NCI-H1092 treated with DMSO at 0.1 percent for 48 hours (cell line): ENCODE data around the gene NCMAP.
A peak's percentile ranks its signal among the peaks of the same experiment; 100 is the strongest.
"Not testable (repeated sequence)": the region's sequence is repeated elsewhere in the genome, so short reads cannot be mapped to it uniquely, and the experiment has no call there.

Experiments
- DNase-seq: peaks from one replicate; lab custom pipeline; 2025; lab: John Stamatoyannopoulos, UW

The NCMAP gene

DNA sequence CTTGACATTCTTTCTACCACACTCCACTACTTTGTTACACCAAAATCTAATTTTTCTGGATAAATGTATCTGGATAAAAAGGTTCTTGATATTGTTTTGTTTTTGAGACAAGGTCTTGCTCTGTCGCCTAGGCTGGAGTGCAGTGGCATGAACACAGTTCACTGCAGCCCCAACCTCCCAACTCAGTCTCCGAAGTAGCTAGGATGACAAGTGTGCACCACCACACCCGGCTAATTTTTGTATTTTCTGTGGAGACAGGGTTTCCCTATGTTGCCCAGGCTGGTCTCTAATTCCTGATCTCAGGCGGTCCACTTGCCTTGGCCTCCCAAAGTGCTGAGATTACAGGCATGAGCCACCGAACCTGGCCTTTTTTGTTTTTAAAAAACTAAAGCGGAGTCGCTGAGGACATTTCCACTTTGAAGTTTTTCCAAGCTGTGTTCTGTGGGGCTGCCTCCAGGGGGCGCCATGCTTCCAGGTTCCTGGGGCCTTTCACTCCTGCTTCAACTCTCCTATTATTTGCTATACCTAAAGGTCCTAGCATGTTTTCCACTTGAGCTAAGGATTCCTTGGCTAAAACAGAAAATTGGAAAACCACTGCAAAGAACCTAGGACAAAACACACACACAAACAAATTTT lies 14.1 kb upstream of the NCMAP start:
- peak; percentile 24 for DNase-seq

DNA sequence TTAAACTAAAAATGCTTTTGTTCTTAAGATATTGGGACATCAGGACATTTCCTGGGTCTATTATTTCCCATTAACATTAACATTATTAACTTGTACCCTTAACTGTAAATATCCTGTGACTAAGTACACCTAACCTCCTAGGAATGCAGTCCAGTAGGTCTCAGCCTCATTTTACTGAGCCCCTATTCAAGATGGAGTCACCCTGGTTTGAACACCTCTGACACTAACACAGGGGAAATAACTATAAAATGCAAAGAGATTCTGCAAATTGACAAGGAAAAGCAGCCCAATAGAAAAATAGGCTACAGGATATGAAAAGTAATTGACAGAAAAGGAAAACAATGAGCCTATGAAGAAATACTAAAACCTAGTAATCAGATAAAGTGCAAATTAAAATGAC lies 11.6 kb upstream of the NCMAP start:
- no peak for DNase-seq

GRCh38 chr1:24545662-24546061 lies 10.2 kb upstream of the NCMAP start:
- DNase-seq: no peak

DNA sequence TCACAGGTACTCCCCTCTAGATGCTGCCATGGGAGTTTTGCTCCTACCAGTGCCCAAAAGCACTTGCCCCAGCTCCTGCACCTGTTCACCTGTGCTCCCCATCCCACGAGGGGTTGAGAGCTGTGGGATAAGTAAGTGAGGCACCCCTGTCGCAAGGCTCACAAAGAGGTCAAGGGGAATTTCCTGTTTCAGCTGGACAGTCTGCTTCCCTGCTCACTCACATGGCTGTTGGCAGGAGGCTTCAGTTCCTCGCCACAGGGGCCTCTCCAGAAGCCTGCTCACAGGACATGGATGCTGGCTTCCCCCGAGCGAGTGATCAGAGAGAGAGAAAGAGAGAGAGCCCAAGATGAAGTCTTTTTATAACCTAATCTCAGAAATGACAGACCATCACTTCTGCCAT lies 8.7 kb upstream of the NCMAP start:
- no peak for DNase-seq

DNA sequence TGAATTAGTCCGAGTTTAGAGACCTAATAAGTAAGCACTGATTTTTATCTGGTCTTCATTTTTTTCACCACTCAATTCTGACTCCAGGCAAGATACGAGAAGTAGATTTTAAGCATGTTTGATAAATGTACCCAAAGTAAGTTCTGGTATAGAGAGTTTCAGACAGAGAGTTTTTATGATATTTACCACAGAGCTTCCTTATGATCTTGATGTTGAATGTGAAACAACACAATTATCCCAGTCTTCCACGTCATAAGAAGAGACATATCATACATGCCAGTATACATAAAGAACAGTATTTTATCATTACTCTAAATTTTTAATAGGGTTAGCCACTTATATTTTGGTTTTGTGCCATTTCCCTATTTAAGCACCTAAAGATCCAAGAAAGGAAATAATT lies 7.8 kb upstream of the NCMAP start:
- DNase-seq: no peak

GRCh38 chr1:24549210-24549609 lies 6.7 kb upstream of the NCMAP start:
- not testable (repeated sequence) for DNase-seq

- no peak for DNase-seq
Observed at GRCh38 chr1:24551290-24551959, 4.5 kb upstream of the NCMAP start.

- DNase-seq: no peak
Observed at GRCh38 chr1:24551960-24552571, 3.8 kb upstream of the NCMAP start.

GRCh38 chr1:24553931-24554330 lies 2.0 kb upstream of the NCMAP start:
- DNase-seq: no peak

GRCh38 chr1:24554714-24555113 lies 1.2 kb upstream of the NCMAP start:
- no peak for DNase-seq

- no peak for DNase-seq
Observed at GRCh38 chr1:24556414-24556795, 518 bp downstream of the NCMAP start.

DNA sequence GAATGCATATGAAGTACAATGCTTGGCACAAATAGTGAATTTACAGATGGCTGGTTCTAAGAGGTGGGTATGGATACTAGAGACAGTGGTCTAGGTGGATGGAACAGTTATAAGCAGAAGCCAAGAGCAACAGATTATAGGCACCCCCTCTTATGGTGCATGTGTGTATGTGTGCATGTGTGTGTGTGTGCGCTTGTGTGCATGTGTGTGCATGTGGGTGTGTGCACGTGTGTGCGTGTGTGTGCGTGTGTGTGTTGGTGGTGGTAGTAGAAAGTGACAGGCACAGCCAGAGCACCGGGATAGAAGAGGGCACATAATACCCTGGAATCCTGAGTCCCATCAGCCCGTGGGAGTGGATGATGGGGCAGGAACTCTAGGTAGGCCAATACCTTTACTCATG lies 1.3 kb downstream of the NCMAP start:
- no peak for DNase-seq

- no peak for DNase-seq
Observed at GRCh38 chr1:24557711-24558131, 1.8 kb downstream of the NCMAP start.

GRCh38 chr1:24558455-24558854 lies 2.6 kb downstream of the NCMAP start:
- no peak for DNase-seq

DNA sequence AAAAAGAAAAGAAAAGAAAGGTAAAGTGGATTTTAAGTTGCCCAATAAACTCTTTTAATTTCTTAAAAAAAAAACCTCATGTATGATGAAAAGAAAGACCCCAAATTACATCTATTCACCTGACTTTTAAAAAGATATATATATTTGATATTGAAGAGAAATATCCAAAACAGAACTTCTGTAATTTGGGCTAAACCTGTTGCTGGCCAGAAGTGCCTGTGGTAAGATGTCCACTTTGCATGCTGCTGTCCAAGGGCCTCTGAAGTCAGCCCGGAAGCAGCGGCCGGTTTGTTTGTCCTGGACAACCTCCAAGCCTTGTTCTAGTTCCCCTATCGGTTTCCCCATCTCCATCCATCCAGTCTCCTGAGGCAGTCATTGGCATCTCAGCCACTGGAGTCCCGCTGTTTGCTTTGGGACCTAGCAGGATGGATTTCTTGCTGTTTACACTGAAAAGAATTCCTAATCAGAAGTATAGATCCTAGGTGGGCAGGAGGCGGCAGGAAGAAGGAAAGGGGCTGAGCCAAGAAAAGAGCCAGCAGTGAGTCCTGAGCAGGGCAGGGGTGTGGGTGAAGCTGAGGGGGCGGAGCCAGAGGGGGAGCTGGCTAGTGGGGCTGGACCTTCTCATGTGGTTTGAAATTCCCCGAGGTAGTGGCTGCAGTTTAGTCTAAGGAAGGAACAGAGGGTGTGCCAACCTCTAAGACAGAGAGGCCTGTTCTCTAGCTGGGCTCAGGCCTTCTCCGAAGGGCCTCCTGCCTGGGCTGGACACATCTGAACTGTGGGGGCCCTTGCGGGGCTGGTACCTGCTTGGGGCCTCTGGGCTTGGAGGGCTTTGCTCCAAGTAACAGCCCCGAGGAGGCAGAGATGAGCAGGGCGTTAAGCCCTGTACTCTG lies 3.3 kb downstream of the NCMAP start:
- peak; percentile 79 for DNase-seq

- DNase-seq: no peak
Observed at GRCh38 chr1:24560361-24560760, 4.5 kb downstream of the NCMAP start.

GRCh38 chr1:24562625-24563024 lies 6.7 kb downstream of the NCMAP start:
- peak; percentile 20 for DNase-seq

GRCh38 chr1:24564695-24565094 lies 8.8 kb downstream of the NCMAP start:
- no peak for DNase-seq

- no peak for DNase-seq
Observed at GRCh38 chr1:24566236-24566867, 10.5 kb downstream of the NCMAP start.

GRCh38 chr1:24567792-24568388 lies 12.0 kb downstream of the NCMAP start:
- DNase-seq: no peak

- DNase-seq: no peak
Observed at GRCh38 chr1:24568475-24568874, 12.6 kb downstream of the NCMAP start.
